GM18507 (cell line): ENCODE results near the gene VSIG2.
"Not testable (repeated sequence)": the region's sequence is repeated elsewhere in the genome, so short reads cannot be mapped to it uniquely, and the experiment has no call there.

Experiments used
- DNase-seq: peaks from one replicate; pipeline ENCODE4 v3.0.0; 2011; ENCODE audit warnings: low read depth; ENCODE audit not compliant: insufficient read length; ENCODE audit errors: extremely low spot score
- FAIRE-seq: peaks from 2 replicates; lab custom pipeline; 2011; peaks lifted over from hg19 to GRCh38; lab: Jason Lieb, UNC

The VSIG2 gene, protein sequence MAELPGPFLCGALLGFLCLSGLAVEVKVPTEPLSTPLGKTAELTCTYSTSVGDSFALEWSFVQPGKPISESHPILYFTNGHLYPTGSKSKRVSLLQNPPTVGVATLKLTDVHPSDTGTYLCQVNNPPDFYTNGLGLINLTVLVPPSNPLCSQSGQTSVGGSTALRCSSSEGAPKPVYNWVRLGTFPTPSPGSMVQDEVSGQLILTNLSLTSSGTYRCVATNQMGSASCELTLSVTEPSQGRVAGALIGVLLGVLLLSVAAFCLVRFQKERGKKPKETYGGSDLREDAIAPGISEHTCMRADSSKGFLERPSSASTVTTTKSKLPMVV

DNA sequence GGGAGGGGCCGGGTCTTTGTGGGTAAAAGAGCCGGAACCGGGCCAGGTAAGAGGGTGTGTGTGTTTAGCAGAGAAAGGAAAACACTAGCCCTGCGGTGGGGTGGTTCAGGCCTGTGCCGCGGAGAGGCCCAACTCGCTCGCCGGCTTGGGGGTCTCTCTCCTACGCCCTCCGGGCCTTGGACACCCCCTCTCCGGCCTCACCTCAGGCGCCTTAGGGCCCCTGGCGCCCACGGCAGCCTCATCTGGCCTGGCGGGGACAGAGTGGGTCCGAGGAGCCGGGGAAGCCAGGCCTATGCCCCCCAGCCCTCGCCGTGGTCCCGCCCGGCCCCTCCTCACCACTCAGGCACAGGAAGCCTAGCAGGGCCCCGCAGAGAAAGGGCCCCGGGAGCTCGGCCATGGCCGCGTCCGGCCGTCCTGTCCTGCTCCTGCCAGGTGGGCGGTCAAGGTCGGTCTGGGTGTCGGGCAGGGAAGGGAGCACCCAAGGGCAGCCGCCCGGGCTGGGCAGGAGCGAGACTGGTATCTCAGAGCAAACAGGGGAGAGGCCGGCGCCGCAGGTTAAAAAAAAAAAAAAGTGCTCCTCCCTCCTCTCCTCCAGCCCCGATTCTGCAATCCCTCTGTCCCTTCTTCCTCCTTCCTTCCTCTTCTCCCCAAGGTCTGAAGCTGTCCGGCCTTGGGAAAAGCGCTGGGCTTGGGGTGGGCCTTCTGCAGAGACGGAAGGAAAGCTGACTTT is at the start of gene VSIG2:
Gene VSIG2 (minus strand): TSS at position 515 of the 730 bp plus-strand sequence. CDS start 118 bp downstream, at position 397.
- DNase-seq, result no peak
- no peak for FAIRE-seq

DNA sequence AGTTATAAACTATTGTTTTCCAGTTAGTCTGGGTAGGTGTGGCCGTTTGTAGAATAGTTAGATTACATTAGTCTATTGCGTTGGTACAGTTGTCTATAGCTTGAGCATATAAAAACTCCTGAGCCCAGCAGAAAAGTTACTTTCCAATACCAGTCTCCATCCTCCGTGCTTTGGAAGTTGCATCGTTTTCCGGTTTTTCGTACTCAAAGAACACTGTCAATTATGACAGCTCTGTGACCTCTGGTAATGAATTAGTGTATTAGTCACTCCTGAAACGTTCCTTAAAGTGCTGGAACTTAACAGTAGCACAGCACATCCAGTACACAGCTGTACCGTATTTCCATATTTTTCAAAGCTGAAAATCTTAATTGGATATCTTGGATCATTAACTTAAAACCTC is 49.0 kb upstream of the VSIG2 start:
- DNase-seq (no peak), FAIRE-seq (no peak)

DNA sequence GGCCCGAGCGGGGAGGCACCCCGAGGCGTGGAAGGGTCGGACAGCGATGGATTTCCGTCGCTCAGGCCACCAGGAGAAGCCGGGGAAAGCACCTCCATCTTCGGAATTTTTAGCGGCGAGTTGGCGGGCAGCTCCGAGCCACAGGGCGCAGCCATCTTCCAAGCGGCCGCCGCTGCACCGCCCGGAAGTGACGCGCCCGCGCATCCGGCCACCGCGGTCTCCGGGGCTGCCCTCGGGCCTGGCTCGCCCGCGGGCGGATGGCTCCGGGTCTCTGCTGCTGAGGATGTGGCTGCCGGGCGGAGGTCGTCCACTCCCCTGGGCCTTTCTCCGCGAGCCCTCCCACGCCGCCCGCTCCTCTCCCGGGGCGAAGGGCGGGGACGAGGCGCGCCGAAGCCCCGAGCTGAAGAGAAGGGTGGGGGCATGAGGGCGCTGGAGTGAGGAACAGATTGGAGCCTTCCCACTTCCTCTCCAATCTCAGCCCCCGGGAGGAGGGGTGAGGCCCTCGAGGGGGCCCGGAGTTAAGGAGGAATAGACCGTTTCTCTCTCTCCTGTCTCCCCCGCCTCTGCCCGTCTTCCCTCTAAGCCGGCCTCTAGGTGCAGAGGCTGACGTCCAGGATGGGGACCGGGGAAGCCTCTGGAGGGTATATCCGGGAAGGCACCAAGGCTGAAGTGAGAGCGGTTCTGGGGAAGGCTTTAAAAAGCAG is 48.3 kb upstream of the VSIG2 start, which contains the start of gene MSANTD2:
Gene MSANTD2 (minus strand): TSS at position 181 of the 704 bp plus-strand sequence. CDS start 26 bp downstream, at position 155.
- FAIRE-seq, result peak; percentile 60
- DNase-seq, result peak; percentile 68

DNA sequence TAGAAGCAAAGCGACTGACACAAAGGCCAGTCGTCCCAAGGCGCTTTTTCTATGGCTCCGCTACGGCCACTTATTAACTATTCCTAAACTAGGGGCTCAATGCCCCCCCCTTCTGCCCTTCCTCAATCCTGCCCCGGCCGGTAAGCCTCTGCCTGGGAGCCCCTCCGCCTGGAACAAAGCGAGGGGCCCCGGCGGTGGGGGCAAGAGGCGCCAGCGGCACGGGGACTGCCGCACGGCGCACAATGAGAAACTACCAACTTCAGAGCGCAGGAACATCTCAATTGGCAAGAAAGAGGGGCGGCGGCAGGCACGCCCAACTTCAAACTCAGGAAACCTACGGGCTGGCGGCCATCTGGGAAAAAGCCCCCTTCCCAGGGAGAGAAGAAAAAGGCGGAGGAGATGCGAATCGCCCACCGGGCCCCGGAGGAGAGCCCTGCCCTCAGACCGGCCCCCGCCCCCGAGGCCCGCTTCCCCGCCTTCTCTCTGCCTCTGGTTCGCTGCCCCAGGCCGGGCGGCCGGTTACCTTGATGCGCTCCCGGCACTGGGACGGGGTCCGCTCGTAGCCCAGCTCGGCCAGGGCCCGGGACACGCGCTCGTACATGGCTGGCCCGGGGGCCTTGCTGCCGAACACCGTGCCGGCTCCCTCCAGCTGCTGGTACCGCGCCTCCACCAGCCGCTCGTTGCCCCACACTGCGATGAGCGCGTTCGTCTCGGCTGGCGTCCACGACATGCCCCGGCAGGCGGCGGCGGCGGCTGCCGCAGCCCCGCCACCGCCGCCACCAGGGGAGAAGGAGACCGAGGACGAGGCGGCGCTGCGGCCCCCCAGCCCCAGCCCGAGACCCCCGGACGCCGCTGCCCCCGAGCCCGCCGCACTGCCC is 47.5 kb upstream of the VSIG2 start:
- FAIRE-seq (no peak), DNase-seq (no peak)

DNA sequence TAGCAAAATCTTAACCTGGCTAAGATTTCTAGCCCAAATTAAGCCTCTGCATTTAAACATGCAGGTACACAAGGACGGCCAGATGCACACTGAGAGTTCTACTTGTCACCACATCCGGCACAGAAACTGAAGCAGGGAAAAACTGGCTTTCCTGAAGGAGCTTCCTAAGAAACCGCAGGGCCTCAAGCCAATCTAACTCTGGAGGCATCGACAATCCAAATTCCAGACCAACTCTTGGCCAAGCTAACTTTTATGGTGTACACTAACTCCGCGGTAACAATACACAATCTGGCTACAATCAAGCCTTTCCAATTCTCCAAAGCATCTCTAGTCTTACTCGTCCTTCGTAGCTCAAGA is 46.9 kb upstream of the VSIG2 start:
- FAIRE-seq, result peak; percentile 31
- no peak for DNase-seq

DNA sequence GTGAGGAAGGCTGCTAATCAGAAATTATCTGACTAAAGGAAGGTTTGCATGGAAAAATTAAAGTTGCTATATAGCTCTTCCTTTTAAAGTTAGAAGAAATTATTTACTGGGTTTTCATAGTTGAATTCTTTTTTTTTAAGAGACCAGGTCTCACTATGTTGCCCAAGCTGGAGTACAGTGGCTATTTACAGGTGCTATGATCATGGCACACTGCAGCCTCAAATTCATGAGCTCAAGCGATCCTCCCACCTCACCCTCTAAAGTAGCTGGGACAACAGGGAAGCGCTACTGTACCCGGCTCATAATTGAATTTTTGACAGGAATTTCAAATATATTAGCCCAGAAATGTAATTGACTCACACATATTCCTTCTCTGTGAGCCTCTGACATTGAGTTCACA is 44.3 kb upstream of the VSIG2 start:
- DNase-seq (no peak), FAIRE-seq (no peak)

DNA sequence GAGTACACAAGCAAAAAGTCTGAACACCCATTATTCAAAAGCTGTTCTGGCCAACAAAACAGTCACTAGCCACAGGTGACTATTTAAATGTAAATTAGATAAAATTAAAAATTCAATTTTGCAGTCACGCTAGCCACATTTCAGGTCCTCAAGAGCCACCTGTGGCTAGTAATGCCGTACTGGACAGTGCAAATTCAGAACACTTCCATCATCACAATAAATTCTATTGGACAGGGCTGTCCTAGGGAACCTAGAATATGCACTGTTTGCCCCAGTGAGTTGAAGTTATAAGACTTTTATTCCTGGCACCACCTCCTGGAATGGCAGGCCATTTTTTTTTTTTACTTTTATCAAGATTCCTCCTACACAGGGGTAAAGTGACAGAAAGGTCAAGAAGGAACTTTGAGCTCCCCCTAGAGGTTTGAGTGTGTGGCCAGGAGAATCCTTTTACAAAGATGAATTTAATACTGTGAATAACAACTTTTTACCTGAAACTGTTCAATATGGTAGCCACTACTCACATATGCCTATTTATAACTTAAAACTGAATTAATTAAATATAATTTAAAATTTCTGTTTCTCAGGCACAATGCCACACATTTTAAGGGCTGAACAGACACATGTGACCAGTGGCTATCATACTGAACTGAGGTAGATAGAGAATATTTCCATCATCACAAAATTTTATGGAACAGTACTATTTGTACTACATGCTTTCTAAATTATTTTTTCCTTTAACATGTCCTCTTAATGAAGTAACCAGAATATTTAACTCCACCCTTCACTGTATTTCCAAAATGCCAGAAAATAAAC is 41.6 kb upstream of the VSIG2 start:
- DNase-seq (no peak), FAIRE-seq (peak; percentile 82)

DNA sequence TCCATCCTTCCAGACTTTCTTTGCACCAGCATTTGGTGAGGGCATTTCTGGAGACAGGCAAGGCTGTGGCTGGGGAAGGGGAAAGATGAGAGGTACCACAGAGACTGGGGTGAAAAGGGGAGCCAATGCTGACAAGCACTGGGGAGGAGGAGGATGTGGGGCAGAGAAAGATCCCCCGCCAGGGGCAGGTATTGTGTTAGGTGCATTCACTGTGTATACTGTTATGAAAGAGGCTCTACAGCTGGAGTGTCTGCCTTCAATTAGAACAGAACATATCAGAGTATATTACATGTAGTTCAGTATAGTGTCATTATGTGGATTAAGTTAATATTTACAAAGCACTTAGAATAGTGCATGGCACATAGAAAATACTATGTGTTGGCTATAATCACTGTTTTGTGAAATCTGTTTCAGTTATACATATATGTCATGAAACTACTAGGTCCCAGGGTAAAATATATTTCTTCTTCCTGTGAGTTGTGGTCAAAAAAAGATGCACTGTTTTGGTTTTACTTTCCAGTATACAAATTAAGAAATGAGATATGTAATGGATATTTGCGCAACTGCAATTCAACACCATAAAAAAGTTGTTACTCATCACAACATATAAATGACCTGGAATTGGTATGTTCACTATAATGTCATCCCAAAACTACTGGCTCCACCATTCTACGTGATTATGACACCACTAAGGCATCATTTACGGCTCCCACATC is 39.7 kb upstream of the VSIG2 start:
- FAIRE-seq (peak; percentile 46), DNase-seq (no peak)

DNA sequence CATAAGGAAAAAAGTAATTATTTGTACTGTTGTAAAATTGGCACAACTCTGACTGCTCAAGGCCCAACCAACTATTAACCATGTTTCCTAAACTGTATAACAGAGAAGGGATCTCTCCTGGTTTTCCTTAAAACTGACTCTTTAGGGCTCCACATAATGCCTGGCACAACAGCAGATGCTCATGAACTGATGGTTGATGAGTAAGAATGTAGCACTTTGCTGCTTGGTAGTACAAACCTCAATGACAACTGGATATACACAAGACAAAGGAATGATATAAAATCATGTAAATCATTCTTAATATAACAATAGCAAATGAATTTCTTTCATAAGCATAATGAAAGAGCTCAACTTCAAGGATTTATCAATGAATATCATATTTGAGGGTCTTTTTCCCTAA is 36.5 kb upstream of the VSIG2 start:
- no peak for DNase-seq
- FAIRE-seq, result no peak

DNA sequence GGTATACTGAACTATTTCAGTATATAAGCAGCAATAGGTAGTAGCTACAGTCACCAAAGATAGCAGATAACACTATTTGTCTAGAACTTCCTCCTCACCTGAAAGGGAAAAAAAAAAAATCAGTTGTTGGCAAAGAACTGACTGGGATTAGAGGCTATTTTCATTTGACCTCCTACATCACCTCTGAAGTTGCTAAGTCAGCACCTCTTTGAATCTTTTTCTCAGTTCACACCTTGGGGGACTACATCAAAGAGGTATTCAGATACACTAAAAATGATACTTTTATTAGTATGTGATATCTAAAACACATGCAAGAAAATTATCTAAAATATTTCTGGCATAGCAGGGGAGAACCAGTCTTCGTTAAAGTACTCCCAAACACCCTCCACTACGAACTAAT is 32.0 kb upstream of the VSIG2 start:
- FAIRE-seq (no peak), DNase-seq (no peak)

DNA sequence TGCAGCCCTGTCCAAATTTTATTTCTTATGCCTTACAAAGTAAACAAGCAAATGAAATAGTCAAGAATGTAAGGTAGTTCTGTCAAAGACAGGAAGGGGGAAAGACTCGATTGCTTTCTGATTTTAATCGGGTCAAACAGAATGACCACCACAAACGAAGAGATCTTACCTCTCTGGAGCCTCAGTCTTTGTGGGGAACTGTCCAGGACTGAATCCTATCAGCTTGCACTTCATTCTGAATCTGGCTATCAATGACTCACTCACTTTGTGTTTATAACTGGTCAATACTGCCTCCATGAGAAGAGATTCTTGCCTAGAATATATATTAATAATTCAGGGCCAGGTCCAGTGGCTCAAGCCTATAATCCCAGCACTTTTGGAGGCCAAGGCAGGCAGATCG is 30.9 kb upstream of the VSIG2 start:
- FAIRE-seq, result no peak
- no peak for DNase-seq

DNA sequence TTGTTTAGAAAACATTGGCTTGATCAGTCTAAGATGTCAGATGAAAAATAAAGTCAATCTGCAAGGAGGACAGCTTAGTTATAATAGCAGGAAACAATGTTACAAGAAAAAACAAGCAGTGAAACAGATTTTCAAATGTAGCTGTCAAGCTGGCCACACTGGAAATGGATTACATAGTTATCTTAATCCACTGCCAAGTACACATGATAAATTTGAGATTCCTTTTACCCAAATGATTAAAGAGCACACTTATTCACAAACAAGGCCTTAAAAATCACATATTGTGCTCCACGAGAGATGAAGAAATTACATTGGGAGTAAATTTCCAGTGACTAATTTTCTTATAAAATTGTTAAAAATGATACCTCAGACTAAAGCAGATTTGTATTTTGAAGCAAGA is 27.5 kb upstream of the VSIG2 start:
- FAIRE-seq (no peak), DNase-seq (no peak)

DNA sequence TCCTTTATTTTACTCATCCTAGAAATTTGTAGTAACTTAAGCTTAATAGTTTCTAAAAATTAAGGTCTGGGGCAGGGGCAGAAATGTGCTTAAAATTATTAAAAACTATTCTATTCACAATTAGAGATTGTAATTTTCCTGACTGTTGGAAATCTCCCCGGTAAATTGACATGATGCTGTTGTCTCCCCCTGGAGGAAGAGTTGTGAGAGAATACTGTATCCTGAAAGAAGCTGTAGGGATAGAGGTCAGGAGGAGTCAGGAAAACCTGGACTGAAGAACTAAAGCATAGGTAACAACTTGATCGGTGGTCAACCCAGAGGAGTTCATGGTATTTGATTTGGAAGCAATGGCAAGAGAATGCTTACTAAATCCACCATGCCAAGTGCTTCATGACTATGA is 26.2 kb upstream of the VSIG2 start:
- DNase-seq (no peak), FAIRE-seq (no peak)

DNA sequence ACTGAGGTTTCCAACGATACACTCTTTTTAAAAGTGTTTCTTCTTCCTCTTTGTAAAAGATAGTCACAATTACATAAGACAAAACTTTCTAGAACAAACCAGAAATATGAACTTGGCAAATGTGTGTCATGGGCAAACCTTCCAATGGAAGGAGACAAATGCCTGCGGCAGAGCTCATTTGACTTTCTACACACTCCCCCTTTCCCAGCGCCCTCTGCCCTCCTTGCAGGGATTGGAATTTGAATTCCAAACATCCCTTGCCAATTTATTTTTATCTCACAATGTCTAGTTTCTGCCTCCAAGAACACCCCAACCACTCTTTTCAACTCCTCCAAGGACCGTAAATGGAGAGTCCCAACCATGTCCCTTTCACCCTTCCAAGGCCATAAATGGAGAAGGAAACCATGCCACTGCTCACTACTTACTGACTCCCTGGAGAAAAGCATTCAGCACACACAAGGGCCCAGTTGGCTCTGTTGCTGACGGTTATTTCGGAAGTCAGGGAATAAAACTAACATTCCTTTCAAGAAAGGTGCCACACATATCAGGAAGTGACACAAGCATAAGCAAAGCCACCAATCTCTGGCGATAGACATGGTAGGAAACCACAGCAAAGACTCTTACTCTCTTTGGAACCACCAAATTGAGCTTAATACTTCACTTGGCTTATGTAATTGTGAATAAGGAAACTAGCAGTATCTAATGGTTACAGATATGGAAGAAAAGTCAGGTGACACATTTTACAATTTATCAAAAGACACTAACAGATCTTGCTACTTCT is 25.0 kb upstream of the VSIG2 start:
- FAIRE-seq, result no peak
- no peak for DNase-seq

DNA sequence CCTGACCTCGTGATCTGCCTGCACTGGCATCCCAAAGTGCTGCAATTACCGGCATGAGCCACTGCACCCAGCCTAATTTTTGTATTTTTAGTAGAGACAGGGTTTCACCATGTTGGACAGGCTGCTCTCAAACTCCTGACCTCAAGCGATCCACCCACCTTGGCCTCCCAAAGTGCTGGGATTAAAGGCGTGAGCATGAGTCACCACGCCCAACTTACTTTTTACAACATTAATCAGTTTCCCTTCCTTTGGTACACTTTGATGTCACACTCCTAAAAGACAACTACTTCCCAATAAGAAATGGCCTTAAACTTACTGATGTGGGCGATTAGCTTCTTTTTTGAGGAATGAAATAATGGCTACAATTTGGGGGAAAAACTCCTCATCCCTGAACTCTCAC is 18.9 kb upstream of the VSIG2 start:
- not testable (repeated sequence) for FAIRE-seq, DNase-seq

DNA sequence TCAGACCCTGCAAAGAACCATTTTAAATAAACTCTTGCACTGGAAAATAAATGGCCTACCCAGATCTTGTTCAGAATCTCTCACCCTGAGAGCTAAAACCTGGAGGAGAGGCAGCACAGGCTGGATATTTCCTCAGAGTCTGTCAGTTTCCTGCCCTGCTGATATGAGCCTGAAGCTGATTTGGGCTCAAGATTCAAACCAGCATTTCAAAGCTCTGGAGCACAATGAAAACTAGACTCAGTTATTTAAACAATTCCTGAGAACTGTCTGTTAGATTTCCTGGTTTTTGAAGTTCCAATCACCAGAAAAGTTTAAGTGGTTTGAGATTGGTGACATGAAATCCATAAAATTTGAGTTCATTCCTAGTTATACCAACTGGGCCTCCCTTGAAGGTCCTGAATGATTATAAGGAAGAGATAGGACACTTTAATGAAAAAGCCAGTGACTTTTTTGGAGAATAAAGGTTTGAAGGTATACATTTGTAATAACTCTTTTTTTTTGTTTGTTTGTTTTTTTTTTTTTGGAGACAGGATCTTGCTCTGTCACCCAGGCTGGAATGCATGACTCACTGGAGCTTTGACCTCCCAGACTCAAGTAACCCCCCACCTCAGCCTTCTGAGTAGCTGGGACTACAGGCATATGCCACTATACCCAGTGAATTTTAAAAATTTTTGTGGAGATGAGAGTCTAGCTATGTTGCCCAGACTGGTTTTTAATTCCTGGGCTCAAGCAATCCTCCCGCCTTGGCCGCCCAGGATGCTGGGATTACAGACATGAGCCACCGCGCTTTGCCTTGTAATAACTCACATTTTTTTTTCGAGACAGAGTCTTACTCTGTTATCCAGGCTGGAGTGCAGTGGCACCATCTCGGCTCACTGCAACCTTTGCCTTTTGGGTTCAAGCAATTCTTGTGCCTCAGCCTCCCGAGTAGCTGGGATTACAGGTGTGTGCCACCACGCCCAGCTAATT is 18.0 kb upstream of the VSIG2 start:
- FAIRE-seq (no peak), DNase-seq (no peak)
